NCI-H1930 (cell line): ENCODE data around the gene GAA.
"Not testable (repeated sequence)": the region's sequence is repeated elsewhere in the genome, so short reads cannot be mapped to it uniquely, and the experiment has no call there.

Experiments used
- DNase-seq, 2 experiments: peaks; one replicate each; lab custom pipeline; 2025; lab: John Stamatoyannopoulos, UW

The GAA gene

GRCh38 chr17:80083136-80083661 lies 18.2 kb upstream of the GAA start:
- no peak for DNase-seq

- no peak for DNase-seq
Measured at GRCh38 chr17:80084773-80085172, 16.6 kb upstream of the GAA start.

GRCh38 chr17:80086081-80086480 lies 15.3 kb upstream of the GAA start:
- no peak for DNase-seq

GRCh38 chr17:80086616-80087015 lies 14.8 kb upstream of the GAA start:
- no peak for DNase-seq

- no peak for DNase-seq
Measured at GRCh38 chr17:80087346-80088265, 13.8 kb upstream of the GAA start.

GRCh38 chr17:80089762-80090161 lies 11.6 kb upstream of the GAA start:
- DNase-seq, result no peak

- not testable (repeated sequence) for DNase-seq
Measured at GRCh38 chr17:80090164-80090563, 11.2 kb upstream of the GAA start.

GRCh38 chr17:80091376-80091775 lies 10.0 kb upstream of the GAA start:
- no peak for DNase-seq

- no peak for DNase-seq
Measured at GRCh38 chr17:80092959-80093358, 8.4 kb upstream of the GAA start.

GRCh38 chr17:80095038-80095843 lies 6.1 kb upstream of the GAA start:
- DNase-seq, result no peak

- DNase-seq, result no peak
Measured at GRCh38 chr17:80095844-80096475, 5.4 kb upstream of the GAA start.

- DNase-seq, result no peak
Measured at GRCh38 chr17:80096561-80097021, 4.8 kb upstream of the GAA start.

- no peak for DNase-seq
Measured at GRCh38 chr17:80097127-80097621, 4.2 kb upstream of the GAA start.

GRCh38 chr17:80097844-80098691 lies 3.3 kb upstream of the GAA start:
- DNase-seq, result no peak

- no peak for DNase-seq
Measured at GRCh38 chr17:80099291-80100034, 1.9 kb upstream of the GAA start.

GRCh38 chr17:80100035-80100323 lies 1.4 kb upstream of the GAA start:
- DNase-seq, result no peak

- DNase-seq, result no peak
Measured at GRCh38 chr17:80101946-80102663, 724 bp downstream of the GAA start.

- DNase-seq, result no peak
Measured at GRCh38 chr17:80102664-80103448, 1.5 kb downstream of the GAA start.

- DNase-seq, result no peak
Measured at GRCh38 chr17:80103449-80104085, 2.2 kb downstream of the GAA start.
